HCT116 (cell line): ENCODE data around the gene CCDC14. TPM values are rescaled to one million over a fixed set of nuclear protein-coding genes. Genes with fewer than 3 reads are reported as not detected.

ENCODE experiments used
- ATAC-seq: fragments of 200-7000 bp; cut with Tn5 transposase; 2 replicates; pipeline ENCODE4 v1.9.1; 2020; ENCODE audit warnings: mild to moderate bottlenecking, moderate library complexity
- BruUV-seq: library from RNA; stranded (reverse); fragments of 400-500 nt; replicated peaks from 2 replicates; lab custom pipeline; 2021; lab: Mats Ljungman, UMichigan
- CTCF ChIA-PET: fragments of 300-600 bp; sonication (Branson Sonifier 250); formaldehyde crosslinking; loops from one replicate; lab custom pipeline; 2021; ENCODE audit warnings: antibody characterized with exemption; lab: Charles Lee
- POLR2A ChIA-PET: fragments of 300-600, 350-600 bp; sonication (Branson Sonifier 250); formaldehyde crosslinking; loops from one replicate; lab custom pipeline; 2021; ENCODE audit warnings: antibody characterized with exemption; lab: Charles Lee
- RAD21 ChIA-PET, 2 experiments: fragments of 300-600 bp; sonication (Branson Sonifier 250); formaldehyde crosslinking; loops; one replicate each; lab custom pipeline; 2023; ENCODE audit warnings: low total read pairs in 2 of 2; ENCODE audit not compliant: uncharacterized antibody in 2 of 2, unreplicated experiment in 2 of 2, low non-redundant PET in 1 of 2; lab: Charles Lee
- DNase-seq: peaks from one replicate; pipeline ENCODE4 v3.0.0-alpha.2; 2010; ENCODE audit warnings: low read depth, low spot score
- H2AFZ ChIP-seq: fragments of 200-600 bp; shearing (Covaris generic), sonication (generic); 2 replicates; pipeline ENCODE4 v1.6.1; 2017; ENCODE audit warnings: low read depth, mixed run types, mixed read lengths, antibody characterized with exemption, low read length; ENCODE audit not compliant: poor library complexity, severe bottlenecking
- H3K27ac ChIP-seq: 2 replicates; pipeline ENCODE4 v1.5.1; 2012; ENCODE audit warnings: low read depth, low read length
- H3K27me3 ChIP-seq: fragments of 200-600 bp; sonication (generic); 2 replicates; pipeline ENCODE4 v1.6.1; 2016; ENCODE audit warnings: mixed run types, low read length, mixed read lengths; ENCODE audit not compliant: insufficient read depth
- H3K36me3 ChIP-seq, 2 experiments: fragments of 200-500 bp in 1 of 2; fragments of 200-600 bp in 1 of 2; sonication (Bioruptor generic) in 1 of 2; sonication (generic) in 1 of 2; 2 replicates each; pipeline versions ENCODE4 v1.5.1 to v1.6.1; 2014 to 2016; ENCODE audit warnings: low read length in 2 of 2, inconsistent platforms in 1 of 2, mixed read lengths in 1 of 2, mixed run types in 1 of 2; ENCODE audit not compliant: insufficient read depth in 2 of 2, control insufficient read depth in 1 of 2
- H3K4me1 ChIP-seq, 2 experiments: fragments of 200-600 bp in 1 of 2; sonication (generic) in 1 of 2; 2 replicates each; pipeline versions ENCODE4 v1.5.1 to v1.6.1; 2012 to 2017; ENCODE audit warnings: low read length in 2 of 2, inconsistent platforms in 1 of 2, mild to moderate bottlenecking in 1 of 2, mixed read lengths in 1 of 2, mixed run types in 1 of 2, moderate library complexity in 1 of 2; ENCODE audit not compliant: insufficient read depth in 2 of 2, control insufficient read depth in 1 of 2
- H3K4me2 ChIP-seq: fragments of 200-600 bp; sonication (generic); 2 replicates; pipeline ENCODE4 v1.6.1; 2017; ENCODE audit warnings: mixed run types, low read length, mixed read lengths
- H3K4me3 ChIP-seq, 2 experiments: fragments of 200-600 bp in 1 of 2; sonication (generic) in 1 of 2; replicated peaks in 1 of 2; 2 replicates each; pipeline ENCODE4 v1.5.1; 2011 to 2016; ENCODE audit warnings: low read length in 2 of 2, control low read depth in 1 of 2, low read depth in 1 of 2, mild to moderate bottlenecking in 1 of 2, mixed read lengths in 1 of 2, mixed run types in 1 of 2
- H3K79me2 ChIP-seq: fragments of 200-600 bp; sonication (generic); 2 replicates; pipeline ENCODE4 v1.6.1; 2017; ENCODE audit warnings: mild to moderate bottlenecking, mixed run types, low read length, moderate library complexity, mixed read lengths; ENCODE audit not compliant: insufficient read depth
- H3K9ac ChIP-seq: fragments of 200-600 bp; sonication (generic); 2 replicates; pipeline ENCODE4 v1.6.1; 2016; ENCODE audit warnings: low read length, mixed read lengths
- H3K9me2 ChIP-seq: fragments of 200-600 bp; sonication (generic), shearing (Covaris generic); 2 replicates; pipeline ENCODE4 v1.6.1; 2017; ENCODE audit warnings: mixed run types, mild to moderate bottlenecking, moderate library complexity; ENCODE audit not compliant: insufficient read depth
- H3K9me3 ChIP-seq, 2 experiments: fragments of 200-500 bp in 1 of 2; fragments of 200-600 bp in 1 of 2; sonication (Bioruptor generic) in 1 of 2; sonication (generic) in 1 of 2; 2 replicates each; pipeline ENCODE4 v1.6.1; 2014 to 2017; ENCODE audit warnings: low read length in 2 of 2, mixed read lengths in 2 of 2, inconsistent platforms in 1 of 2, low read depth in 1 of 2, mild to moderate bottlenecking in 1 of 2, mixed run types in 1 of 2, moderate library complexity in 1 of 2; ENCODE audit not compliant: control insufficient read depth in 1 of 2, insufficient read depth in 1 of 2
- H4K20me1 ChIP-seq: fragments of 200-600 bp; sonication (generic), shearing (Covaris generic); 2 replicates; pipeline ENCODE4 v1.6.1; 2017; ENCODE audit warnings: mixed run types, mild to moderate bottlenecking, moderate library complexity; ENCODE audit not compliant: insufficient read depth
- EGR1 ChIP-seq: IDR thresholded peaks from 2 replicates; pipeline ENCODE4 v1.6.1; 2012; ENCODE audit warnings: low read depth
- ELF1 ChIP-seq: IDR thresholded peaks from 2 replicates; pipeline ENCODE4 v1.6.1; 2012; ENCODE audit warnings: low read depth, borderline replicate concordance
- EZH2 ChIP-seq: fragments of 200-600 bp; sonication (generic); IDR thresholded peaks from 2 replicates; pipeline ENCODE4 v1.6.1; 2017; ENCODE audit warnings: antibody characterized with exemption, mixed run types
- EZH2phosphoT487 ChIP-seq: fragments of 200-600 bp; IDR thresholded peaks from 2 replicates; pipeline ENCODE4 v1.6.1; 2018; ENCODE audit warnings: antibody characterized with exemption, borderline replicate concordance
- JUND ChIP-seq: IDR thresholded peaks from 2 replicates; pipeline ENCODE4 v1.6.1; 2012
- POLR2A ChIP-seq: IDR thresholded peaks from 2 replicates; pipeline ENCODE4 v1.7.0; 2011; ENCODE audit warnings: borderline replicate concordance; ENCODE audit not compliant: insufficient read depth, insufficient read length; ENCODE audit errors: extremely low read depth
- POLR2AphosphoS5 ChIP-seq: IDR thresholded peaks from 2 replicates; pipeline ENCODE4 v1.6.1; 2011; ENCODE audit warnings: mild to moderate bottlenecking, low read depth, low read length, moderate library complexity
- SP1 ChIP-seq: IDR thresholded peaks from 2 replicates; pipeline ENCODE4 v1.6.1; 2012; ENCODE audit warnings: low read depth
- SRF ChIP-seq: IDR thresholded peaks from 2 replicates; pipeline ENCODE4 v1.6.1; 2012; ENCODE audit warnings: low read depth
- YY1 ChIP-seq: IDR thresholded peaks from 2 replicates; pipeline ENCODE4 v1.6.1; 2011; ENCODE audit warnings: low read length, low read depth, moderate library complexity, mild to moderate bottlenecking; ENCODE audit not compliant: insufficient replicate concordance; ENCODE audit errors: extremely low read depth
- ZFX ChIP-seq: fragments of 450-650 bp; IDR thresholded peaks from 2 replicates; pipeline ENCODE4 v1.6.1; 2017
- intact Hi-C: fragments of 100-400 bp; cut with micrococcal nuclease; formaldehyde crosslinking; loops from 2 replicates; pipeline ENCODE4 v1.10.0; 2022
- total RNA-seq: library from RNA; stranded (reverse); gene quantifications from one replicate; pipeline ENCODE4 v1.2.1, GENCODE V29; 2021; ENCODE audit not compliant: unreplicated experiment
- TF ChIP-seq, protein P1 (sequence below): IDR thresholded peaks from 2 replicates; pipeline ENCODE4 v1.6.1; 2012; ENCODE audit warnings: low read depth
- TF ChIP-seq, protein P2 (sequence below): IDR thresholded peaks from 2 replicates; pipeline ENCODE4 v1.6.1; 2011; ENCODE audit warnings: mild to moderate bottlenecking, low read length, moderate library complexity; ENCODE audit not compliant: insufficient replicate concordance; ENCODE audit errors: extremely low read depth
- TF ChIP-seq, protein P3 (sequence below): IDR thresholded peaks from 2 replicates; pipeline ENCODE4 v1.6.1; 2012
- TF ChIP-seq, protein P4 (sequence below), 3 experiments: fragments of 200-600 bp in 1 of 3; sonication (generic) in 1 of 3; IDR thresholded peaks in 2 of 3; conservative IDR thresholded peaks in 1 of 3; 2 replicates each; pipeline ENCODE4 v1.5.1; 2012 to 2017; ENCODE audit warnings: low read depth in 2 of 3, low read length in 2 of 3, antibody characterized with exemption in 1 of 3, borderline replicate concordance in 1 of 3, control low read depth in 1 of 3, mild to moderate bottlenecking in 1 of 3, mixed read lengths in 1 of 3, mixed run types in 1 of 3, moderate library complexity in 1 of 3; ENCODE audit not compliant: insufficient read depth in 1 of 3

Gene CCDC14
- total RNA-seq, 1 experiment from 2014 or later: 54.5 TPM

DNA sequence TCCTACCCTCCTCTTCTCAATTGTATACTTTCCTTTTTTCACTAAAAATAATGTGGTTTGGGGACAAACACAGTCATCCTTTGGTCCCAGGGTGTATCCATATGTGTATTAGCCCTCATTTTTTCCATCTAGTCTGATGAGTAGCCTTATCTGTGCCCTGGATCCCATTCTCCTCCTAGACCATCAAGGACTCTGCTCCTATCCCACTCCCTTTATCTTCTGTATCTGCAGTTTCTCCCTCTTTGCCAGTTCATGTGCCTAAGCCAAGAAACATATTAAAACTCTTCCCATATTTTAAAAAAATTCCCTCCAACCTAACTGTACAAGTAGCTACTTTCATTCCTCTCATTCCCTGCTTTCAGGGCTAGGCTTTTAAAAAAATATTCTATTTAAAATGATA lies 25.2 kb downstream of the CCDC14 start:
- no peak overlapping the region for H3K27ac ChIP-seq
- no peak overlapping the region for H3K4me2 ChIP-seq
- no peak overlapping the region for H2AFZ ChIP-seq
- H3K79me2 ChIP-seq: no peaks in the 10 kb centered on the region
- H3K4me1 ChIP-seq: no peaks in the 10 kb centered on the region
- TF ChIP-seq, protein P1, sequence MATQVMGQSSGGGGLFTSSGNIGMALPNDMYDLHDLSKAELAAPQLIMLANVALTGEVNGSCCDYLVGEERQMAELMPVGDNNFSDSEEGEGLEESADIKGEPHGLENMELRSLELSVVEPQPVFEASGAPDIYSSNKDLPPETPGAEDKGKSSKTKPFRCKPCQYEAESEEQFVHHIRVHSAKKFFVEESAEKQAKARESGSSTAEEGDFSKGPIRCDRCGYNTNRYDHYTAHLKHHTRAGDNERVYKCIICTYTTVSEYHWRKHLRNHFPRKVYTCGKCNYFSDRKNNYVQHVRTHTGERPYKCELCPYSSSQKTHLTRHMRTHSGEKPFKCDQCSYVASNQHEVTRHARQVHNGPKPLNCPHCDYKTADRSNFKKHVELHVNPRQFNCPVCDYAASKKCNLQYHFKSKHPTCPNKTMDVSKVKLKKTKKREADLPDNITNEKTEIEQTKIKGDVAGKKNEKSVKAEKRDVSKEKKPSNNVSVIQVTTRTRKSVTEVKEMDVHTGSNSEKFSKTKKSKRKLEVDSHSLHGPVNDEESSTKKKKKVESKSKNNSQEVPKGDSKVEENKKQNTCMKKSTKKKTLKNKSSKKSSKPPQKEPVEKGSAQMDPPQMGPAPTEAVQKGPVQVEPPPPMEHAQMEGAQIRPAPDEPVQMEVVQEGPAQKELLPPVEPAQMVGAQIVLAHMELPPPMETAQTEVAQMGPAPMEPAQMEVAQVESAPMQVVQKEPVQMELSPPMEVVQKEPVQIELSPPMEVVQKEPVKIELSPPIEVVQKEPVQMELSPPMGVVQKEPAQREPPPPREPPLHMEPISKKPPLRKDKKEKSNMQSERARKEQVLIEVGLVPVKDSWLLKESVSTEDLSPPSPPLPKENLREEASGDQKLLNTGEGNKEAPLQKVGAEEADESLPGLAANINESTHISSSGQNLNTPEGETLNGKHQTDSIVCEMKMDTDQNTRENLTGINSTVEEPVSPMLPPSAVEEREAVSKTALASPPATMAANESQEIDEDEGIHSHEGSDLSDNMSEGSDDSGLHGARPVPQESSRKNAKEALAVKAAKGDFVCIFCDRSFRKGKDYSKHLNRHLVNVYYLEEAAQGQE: no peak
- TF ChIP-seq EGR1 (no peak), YY1 (no peak), EZH2phosphoT487 (no peak), SP1 (no peak), ELF1 (no peak), EZH2 (no peak), JUND (no peak), ZFX (no peak), SRF (no peak), POLR2AphosphoS5 (no peak), POLR2A (no peak)
- TF ChIP-seq, protein P2, sequence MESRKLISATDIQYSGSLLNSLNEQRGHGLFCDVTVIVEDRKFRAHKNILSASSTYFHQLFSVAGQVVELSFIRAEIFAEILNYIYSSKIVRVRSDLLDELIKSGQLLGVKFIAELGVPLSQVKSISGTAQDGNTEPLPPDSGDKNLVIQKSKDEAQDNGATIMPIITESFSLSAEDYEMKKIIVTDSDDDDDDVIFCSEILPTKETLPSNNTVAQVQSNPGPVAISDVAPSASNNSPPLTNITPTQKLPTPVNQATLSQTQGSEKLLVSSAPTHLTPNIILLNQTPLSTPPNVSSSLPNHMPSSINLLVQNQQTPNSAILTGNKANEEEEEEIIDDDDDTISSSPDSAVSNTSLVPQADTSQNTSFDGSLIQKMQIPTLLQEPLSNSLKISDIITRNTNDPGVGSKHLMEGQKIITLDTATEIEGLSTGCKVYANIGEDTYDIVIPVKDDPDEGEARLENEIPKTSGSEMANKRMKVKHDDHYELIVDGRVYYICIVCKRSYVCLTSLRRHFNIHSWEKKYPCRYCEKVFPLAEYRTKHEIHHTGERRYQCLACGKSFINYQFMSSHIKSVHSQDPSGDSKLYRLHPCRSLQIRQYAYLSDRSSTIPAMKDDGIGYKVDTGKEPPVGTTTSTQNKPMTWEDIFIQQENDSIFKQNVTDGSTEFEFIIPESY: no peak
- TF ChIP-seq, protein P3, sequence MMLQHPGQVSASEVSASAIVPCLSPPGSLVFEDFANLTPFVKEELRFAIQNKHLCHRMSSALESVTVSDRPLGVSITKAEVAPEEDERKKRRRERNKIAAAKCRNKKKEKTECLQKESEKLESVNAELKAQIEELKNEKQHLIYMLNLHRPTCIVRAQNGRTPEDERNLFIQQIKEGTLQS: no peak
- TF ChIP-seq, protein P4, sequence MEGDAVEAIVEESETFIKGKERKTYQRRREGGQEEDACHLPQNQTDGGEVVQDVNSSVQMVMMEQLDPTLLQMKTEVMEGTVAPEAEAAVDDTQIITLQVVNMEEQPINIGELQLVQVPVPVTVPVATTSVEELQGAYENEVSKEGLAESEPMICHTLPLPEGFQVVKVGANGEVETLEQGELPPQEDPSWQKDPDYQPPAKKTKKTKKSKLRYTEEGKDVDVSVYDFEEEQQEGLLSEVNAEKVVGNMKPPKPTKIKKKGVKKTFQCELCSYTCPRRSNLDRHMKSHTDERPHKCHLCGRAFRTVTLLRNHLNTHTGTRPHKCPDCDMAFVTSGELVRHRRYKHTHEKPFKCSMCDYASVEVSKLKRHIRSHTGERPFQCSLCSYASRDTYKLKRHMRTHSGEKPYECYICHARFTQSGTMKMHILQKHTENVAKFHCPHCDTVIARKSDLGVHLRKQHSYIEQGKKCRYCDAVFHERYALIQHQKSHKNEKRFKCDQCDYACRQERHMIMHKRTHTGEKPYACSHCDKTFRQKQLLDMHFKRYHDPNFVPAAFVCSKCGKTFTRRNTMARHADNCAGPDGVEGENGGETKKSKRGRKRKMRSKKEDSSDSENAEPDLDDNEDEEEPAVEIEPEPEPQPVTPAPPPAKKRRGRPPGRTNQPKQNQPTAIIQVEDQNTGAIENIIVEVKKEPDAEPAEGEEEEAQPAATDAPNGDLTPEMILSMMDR (IDR thresholded peaks at IDR 0.05 in 2 of 3, conservative IDR thresholded peaks at IDR 0.05 in 1 of 3; ENCODE audit: borderline replicate concordance in 1 of 3, insufficient read depth in 1 of 3, low read depth in 2 of 3, low read length in 2 of 3): no peak
- no TSS peak for BruUV-seq
- no peak overlapping the region for H3K4me3 ChIP-seq
- H3K9ac ChIP-seq: no peak overlapping the region
- RAD21 ChIA-PET: no interaction called here
- H3K9me3 ChIP-seq: no peaks in the 10 kb centered on the region
- POLR2A ChIA-PET: no interaction called here
- no peaks in the 10 kb centered on the region for H3K27me3 ChIP-seq
- no peaks in the 10 kb centered on the region for H4K20me1 ChIP-seq
- no peak for DNase-seq
- intact Hi-C loops: no loop called here
- ATAC-seq: no peak
- peaks cover 12% of the 10 kb centered on the region in 2 experiments; a peak in 3 of 4 replicates for H3K36me3 ChIP-seq
- CTCF ChIA-PET: no interaction called here
- no peaks in the 10 kb centered on the region for H3K9me2 ChIP-seq
